ENCODE measurements around the gene NRG2. TPM values are rescaled to one million over a fixed set of nuclear protein-coding genes. Genes with fewer than 3 reads are reported as not detected.

Gene NRG2
- polyA plus RNA-seq, 3 donors, result 0.01 TPM; not detected in 2

GRCh38 chr5:139976703-139977102 lies 66.4 kb downstream of the NRG2 start:
- Histone ChIP-seq H3K79me2 (ENCODE audit: insufficient read depth, low read length) (no peaks in the 10 kb centered on the region), H4K20me1 (ENCODE audit: insufficient read depth, low read length) (no peaks in the 10 kb centered on the region), H2AFZ (ENCODE audit: insufficient read depth, low read depth, low read length, poor library complexity, severe bottlenecking) (no peak overlapping the region), H3K4me3 (replicated peaks in 1 of 3; ENCODE audit: low read depth in 2 of 3, low read length in 3 of 3) (no peak overlapping the region), H3K4me1 (ENCODE audit: control insufficient read depth in 1 of 2, insufficient read depth in 2 of 2, low read length in 2 of 2) (no peaks in the 10 kb centered on the region), H3K9me3 (replicated peaks in 1 of 2; ENCODE audit: control insufficient read depth in 1 of 2, insufficient read depth in 1 of 2, low read length in 2 of 2) (no peaks in the 10 kb centered on the region), H3K9ac (ENCODE audit: insufficient read depth, low read length, poor library complexity, severe bottlenecking) (no peak overlapping the region), H3K27me3 (ENCODE audit: control insufficient read depth in 2 of 2, insufficient read depth in 2 of 2, low read length in 2 of 2) (peaks cover 4 to 15% of the 10 kb centered on the region in 2 donors), H3K4me2 (replicated peaks; ENCODE audit: extremely low read depth, low read length, poor library complexity, severe bottlenecking) (no peak overlapping the region), H3K36me3 (replicated peaks in 1 of 2; ENCODE audit: control insufficient read depth in 1 of 2, insufficient read depth in 2 of 2, low read length in 2 of 2) (no peaks in the 10 kb centered on the region), H3K27ac (ENCODE audit: low read depth in 1 of 2, low read length in 2 of 2) (no peak overlapping the region)
- no peak overlapping the region for H3K27ac Mint-ChIP-seq
- no peak for DNase-seq
- no peak overlapping the region for H3K4me3 Mint-ChIP-seq
- no CpG with 5 or more reads among the region's 1 CpG for WGBS (ENCODE audit: insufficient coverage)
- peaks cover 0 to 1% (median 0%) of the 10 kb centered on the region in 7 donors for H3K9me3 Mint-ChIP-seq
- H3K27me3 Mint-ChIP-seq (ENCODE audit: low read depth in 3 of 3), result peaks cover 15 to 23% (median 21%) of the 10 kb centered on the region in 3 donors
- no peaks in the 10 kb centered on the region for H3K36me3 Mint-ChIP-seq
- H3K4me1 Mint-ChIP-seq, result no peaks in the 10 kb centered on the region
- intact Hi-C loops (cut with micrococcal nuclease), result no loop called here
- no peak for TF ChIP-seq CTCF (IDR thresholded peaks at IDR 0.05)

DNA sequence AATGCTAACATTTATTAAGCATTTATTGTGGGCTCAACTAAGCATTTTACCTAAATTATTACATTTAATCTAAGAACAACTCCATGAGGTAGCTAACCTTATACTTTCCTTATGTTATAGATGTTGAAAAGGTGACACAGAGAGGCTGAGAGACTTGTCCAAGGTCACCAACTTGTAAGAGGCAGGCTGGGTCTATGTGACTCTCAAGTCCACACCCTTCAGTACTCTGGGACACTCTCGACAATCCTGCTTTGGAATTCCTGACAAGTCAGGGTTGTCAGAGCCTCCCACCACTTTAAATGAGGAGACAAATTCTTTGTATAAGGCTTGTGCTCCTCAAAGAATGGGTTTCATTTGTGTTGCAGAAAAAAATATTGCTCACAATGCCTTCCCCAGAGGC lies 67.2 kb downstream of the NRG2 start:
- H3K27ac Mint-ChIP-seq, result no peak overlapping the region
- DNase-seq, result no peak

More for the DNA sequence above, 67.2 kb downstream of the NRG2 start:
- no peaks in the 10 kb centered on the region for H3K9me3 ChIP-seq (replicated peaks in 1 of 2; ENCODE audit: control insufficient read depth in 1 of 2, insufficient read depth in 1 of 2, low read length in 2 of 2)
- peaks cover 0 to 1% (median 0%) of the 10 kb centered on the region in 7 donors for H3K9me3 Mint-ChIP-seq
- no peak overlapping the region for H3K4me3 ChIP-seq (replicated peaks in 1 of 3; ENCODE audit: low read depth in 2 of 3, low read length in 3 of 3)
- H3K27me3 ChIP-seq (ENCODE audit: control insufficient read depth in 2 of 2, insufficient read depth in 2 of 2, low read length in 2 of 2), result peaks cover 4 to 15% of the 10 kb centered on the region in 2 donors
- no peak overlapping the region for H3K4me2 ChIP-seq (replicated peaks; ENCODE audit: extremely low read depth, low read length, poor library complexity, severe bottlenecking)
- H3K27me3 Mint-ChIP-seq (ENCODE audit: low read depth in 3 of 3), result peaks cover 14 to 24% (median 17%) of the 10 kb centered on the region in 3 donors
- no peaks in the 10 kb centered on the region for H4K20me1 ChIP-seq (ENCODE audit: insufficient read depth, low read length)
- H3K79me2 ChIP-seq (ENCODE audit: insufficient read depth, low read length), result no peaks in the 10 kb centered on the region
- intact Hi-C loops (cut with micrococcal nuclease), result no loop called here
- H3K36me3 ChIP-seq (replicated peaks in 1 of 2; ENCODE audit: control insufficient read depth in 1 of 2, insufficient read depth in 2 of 2, low read length in 2 of 2), result no peaks in the 10 kb centered on the region
- no peaks in the 10 kb centered on the region for H3K4me1 ChIP-seq (ENCODE audit: control insufficient read depth in 1 of 2, insufficient read depth in 2 of 2, low read length in 2 of 2)
- TF ChIP-seq CTCF (IDR thresholded peaks at IDR 0.05), result no peak
- no peak overlapping the region for H2AFZ ChIP-seq (ENCODE audit: insufficient read depth, low read depth, low read length, poor library complexity, severe bottlenecking)
- no peak overlapping the region for H3K27ac ChIP-seq (ENCODE audit: low read depth in 1 of 2, low read length in 2 of 2)
- H3K4me3 Mint-ChIP-seq, result no peak overlapping the region
- no CpG with 5 or more reads among the region's 1 CpG for WGBS (ENCODE audit: insufficient coverage)
- H3K36me3 Mint-ChIP-seq, result no peaks in the 10 kb centered on the region
- no peaks in the 10 kb centered on the region for H3K4me1 Mint-ChIP-seq
- no peak overlapping the region for H3K9ac ChIP-seq (ENCODE audit: insufficient read depth, low read length, poor library complexity, severe bottlenecking)
